Activated CD4-positive, CD25-positive, alpha-beta regulatory T cell (primary cell): ENCODE data around the gene CLEC10A.

ENCODE experiments used
- DNase-seq, 4 experiments: peaks; one replicate each; lab custom pipeline; 2025; lab: John Stamatoyannopoulos, UW

CLEC10A gene

DNA sequence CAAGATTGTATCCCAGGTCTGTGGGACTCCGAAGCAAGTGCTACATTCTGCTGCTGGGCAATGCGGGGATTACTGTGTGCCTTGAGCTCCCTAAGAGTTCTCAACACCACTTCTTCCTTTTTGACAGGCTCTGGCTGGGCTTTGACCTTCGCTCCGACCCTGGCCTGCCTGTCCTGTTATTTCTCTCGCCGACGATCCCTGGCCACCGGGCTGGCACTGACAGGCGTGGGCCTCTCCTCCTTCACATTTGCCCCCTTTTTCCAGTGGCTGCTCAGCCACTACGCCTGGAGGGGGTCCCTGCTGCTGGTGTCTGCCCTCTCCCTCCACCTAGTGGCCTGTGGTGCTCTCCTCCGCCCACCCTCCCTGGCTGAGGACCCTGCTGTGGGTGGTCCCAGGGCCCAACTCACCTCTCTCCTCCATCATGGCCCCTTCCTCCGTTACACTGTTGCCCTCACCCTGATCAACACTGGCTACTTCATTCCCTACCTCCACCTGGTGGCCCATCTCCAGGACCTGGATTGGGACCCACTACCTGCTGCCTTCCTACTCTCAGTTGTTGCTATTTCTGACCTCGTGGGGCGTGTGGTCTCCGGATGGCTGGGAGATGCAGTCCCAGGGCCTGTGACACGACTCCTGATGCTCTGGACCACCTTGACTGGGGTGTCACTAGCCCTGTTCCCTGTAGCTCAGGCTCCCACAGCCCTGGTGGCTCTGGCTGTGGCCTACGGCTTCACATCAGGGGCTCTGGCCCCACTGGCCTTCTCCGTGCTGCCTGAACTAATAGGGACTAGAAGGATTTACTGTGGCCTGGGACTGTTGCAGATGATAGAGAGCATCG, 41.8 kb downstream of the CLEC10A start:
- no peak for DNase-seq

DNA sequence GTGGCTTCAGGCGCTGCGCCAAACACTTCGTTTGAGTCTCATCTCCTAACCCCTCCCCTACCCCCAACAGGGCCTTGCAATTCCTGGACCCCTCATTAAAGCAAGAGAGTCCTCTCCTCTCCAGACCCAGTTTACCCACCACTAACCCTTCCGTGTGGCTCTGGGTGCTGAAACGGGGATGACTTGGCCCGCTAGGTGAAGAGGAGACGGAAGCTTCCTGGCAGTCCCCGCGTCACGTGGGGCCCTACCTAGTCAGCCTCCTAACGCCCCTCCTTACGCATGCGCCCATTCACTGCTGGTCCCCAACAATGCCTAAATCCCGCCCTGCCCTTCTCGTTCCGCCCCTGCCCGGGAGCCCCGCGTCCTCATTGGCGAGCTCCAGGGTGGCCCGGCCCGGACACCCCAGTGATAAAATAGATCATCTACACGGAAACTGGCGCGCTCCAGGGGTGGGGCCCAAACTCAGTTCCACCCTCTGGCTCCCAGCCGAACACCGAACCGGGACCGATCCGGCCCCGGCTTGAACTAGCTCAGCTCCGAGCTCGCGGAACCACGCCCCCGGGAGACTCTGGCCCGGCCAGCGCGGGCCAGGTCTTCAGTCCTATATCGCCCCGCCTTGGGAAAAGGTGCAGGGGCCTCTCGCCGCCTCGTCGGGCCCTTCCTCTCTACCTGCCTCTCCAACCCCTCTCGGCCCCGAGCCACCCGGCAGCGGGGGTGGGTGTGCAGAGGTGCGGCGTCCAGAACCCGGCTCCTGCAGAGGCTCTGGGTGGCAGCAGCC, 44.3 kb downstream of the CLEC10A start, which contains the start of gene SLC16A13:
TSS of gene SLC16A13 (plus strand) at position 425 of the 778 bp plus-strand sequence. CDS start 368 bp downstream, outside the sequence.
- peak; percentile 93 to 96 (median 95) for DNase-seq

GRCh38 chr17:7034955-7035590, 45.0 kb downstream of the CLEC10A start:
- peak in 1 of 4 experiments; percentile 39 for DNase-seq

- no peak for DNase-seq
Observed at GRCh38 chr17:7029659-7030058, 50.4 kb downstream of the CLEC10A start.

- no peak for DNase-seq
Observed at GRCh38 chr17:7029096-7029495, 51.0 kb downstream of the CLEC10A start.

GRCh38 chr17:7027335-7027734, 52.7 kb downstream of the CLEC10A start:
- no peak for DNase-seq

- DNase-seq: no peak
Observed at GRCh38 chr17:7026471-7027115, 53.5 kb downstream of the CLEC10A start.

DNA sequence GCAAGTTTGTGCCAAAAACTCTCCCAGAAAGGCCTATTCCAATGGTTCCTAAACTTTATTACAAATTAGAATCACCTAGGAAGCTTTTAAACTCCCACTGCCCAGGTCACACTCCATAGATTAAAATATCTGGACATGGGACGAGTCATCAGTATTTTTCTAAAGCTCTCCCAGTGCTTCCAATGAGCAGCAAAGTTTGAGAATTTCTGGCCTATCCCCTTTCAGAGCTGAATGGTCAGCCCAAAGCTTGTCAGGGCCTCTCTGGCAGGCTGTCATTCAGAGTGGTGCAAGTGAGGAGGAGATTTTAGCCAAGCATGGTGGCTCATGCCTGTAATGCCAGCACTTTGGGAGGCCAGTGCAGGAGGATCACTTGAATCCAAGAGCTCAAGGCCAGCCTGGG, 54.8 kb downstream of the CLEC10A start:
- DNase-seq: no peak
